Gastroesophageal sphincter (tissue), 4 donors: ENCODE data around the gene MYO1H. TPM values are rescaled to one million over a fixed set of nuclear protein-coding genes. Genes with fewer than 3 reads are reported as not detected.

ENCODE experiments used
- ATAC-seq: fragments of 150-250 bp; one replicate; pipeline ENCODE4 v1.9.1; 2016; ENCODE audit warnings: mild to moderate bottlenecking, moderate library complexity
- H3K27ac ChIP-seq, 4 donors: fragments of 200-600 bp; sonication (generic) in 3 of 4; 1 replicate in 3 of 4; 2 replicates in 1 of 4; pipeline ENCODE4 v1.5.1; 2016 to 2019
- H3K27me3 ChIP-seq: fragments of 200-600 bp; sonication (generic); one replicate; pipeline ENCODE4 v1.5.1; 2019
- H3K36me3 ChIP-seq, 2 donors: fragments of 200-600 bp; sonication (generic); one replicate each; pipeline ENCODE4 v1.5.1; 2019; ENCODE audit warnings: control low read depth in 1 of 2
- H3K4me1 ChIP-seq, 3 donors: fragments of 200-600 bp; sonication (generic); 1 replicate in 2 of 3; 2 replicates in 1 of 3; pipeline ENCODE4 v1.5.1; 2016 to 2019; ENCODE audit warnings: control low read depth in 2 of 3
- H3K4me3 ChIP-seq, 2 donors: fragments of 200-600 bp; sonication (generic); one replicate each; pipeline ENCODE4 v1.5.1; 2019; ENCODE audit warnings: mild to moderate bottlenecking in 1 of 2, moderate library complexity in 1 of 2
- H3K9me3 ChIP-seq, 3 donors: fragments of 200-600 bp; sonication (generic); one replicate each; pipeline ENCODE4 v1.5.1; 2017 to 2019; ENCODE audit warnings: control low read depth in 2 of 3
- EP300 ChIP-seq: sonication (generic); formaldehyde crosslinking; IDR thresholded peaks from one replicate; pipeline ENCODE4 v1.6.1; 2017; ENCODE audit warnings: antibody characterized with exemption, mild to moderate bottlenecking
- POLR2A ChIP-seq, 2 donors: fragments of 450-650 bp; IDR thresholded peaks; one replicate each; pipeline ENCODE4 v1.6.1; 2017; ENCODE audit warnings: antibody characterized with exemption in 2 of 2, mild to moderate bottlenecking in 2 of 2, moderate library complexity in 1 of 2
- POLR2AphosphoS5 ChIP-seq: sonication (generic); formaldehyde crosslinking; IDR thresholded peaks from one replicate; pipeline ENCODE4 v1.6.1; 2017; ENCODE audit warnings: antibody characterized with exemption
- WGBS, 2 donors: methylation state at CpG; one replicate each; pipeline ENCODE4 v1.1.5; 2018; ENCODE audit warnings: low coverage in 1 of 2; 5-methylcytosine and 5-hydroxymethylcytosine counted together
- total RNA-seq, 4 donors: library from RNA; depleted of rRNA; stranded (reverse); fragments of >200 nt; gene quantifications; one replicate each; pipeline ENCODE4 v1.1.0, GENCODE V29; 2016
- TF ChIP-seq, protein P1 (sequence below), 4 experiments: fragments of 200-600 bp in 2 of 4; fragments of 450-650 bp in 2 of 4; sonication (generic) in 1 of 4; IDR thresholded peaks; one replicate each; pipeline ENCODE4 v1.5.1; 2017 to 2019; ENCODE audit warnings: antibody characterized with exemption in 4 of 4, mild to moderate bottlenecking in 2 of 4, moderate library complexity in 2 of 4

Gene MYO1H
- total RNA-seq, 4 donors from 2014 or later = not detected

- no peaks in the 10 kb centered on the region for H3K9me3 ChIP-seq
- H3K4me3 ChIP-seq = no peak overlapping the region
- WGBS, 2 donors = 83 to 84% methylated on average over 5 of the region's 5 CpGs
- TF ChIP-seq POLR2A (IDR thresholded peaks at IDR 0.05) = no peak
- TF ChIP-seq, protein P1, sequence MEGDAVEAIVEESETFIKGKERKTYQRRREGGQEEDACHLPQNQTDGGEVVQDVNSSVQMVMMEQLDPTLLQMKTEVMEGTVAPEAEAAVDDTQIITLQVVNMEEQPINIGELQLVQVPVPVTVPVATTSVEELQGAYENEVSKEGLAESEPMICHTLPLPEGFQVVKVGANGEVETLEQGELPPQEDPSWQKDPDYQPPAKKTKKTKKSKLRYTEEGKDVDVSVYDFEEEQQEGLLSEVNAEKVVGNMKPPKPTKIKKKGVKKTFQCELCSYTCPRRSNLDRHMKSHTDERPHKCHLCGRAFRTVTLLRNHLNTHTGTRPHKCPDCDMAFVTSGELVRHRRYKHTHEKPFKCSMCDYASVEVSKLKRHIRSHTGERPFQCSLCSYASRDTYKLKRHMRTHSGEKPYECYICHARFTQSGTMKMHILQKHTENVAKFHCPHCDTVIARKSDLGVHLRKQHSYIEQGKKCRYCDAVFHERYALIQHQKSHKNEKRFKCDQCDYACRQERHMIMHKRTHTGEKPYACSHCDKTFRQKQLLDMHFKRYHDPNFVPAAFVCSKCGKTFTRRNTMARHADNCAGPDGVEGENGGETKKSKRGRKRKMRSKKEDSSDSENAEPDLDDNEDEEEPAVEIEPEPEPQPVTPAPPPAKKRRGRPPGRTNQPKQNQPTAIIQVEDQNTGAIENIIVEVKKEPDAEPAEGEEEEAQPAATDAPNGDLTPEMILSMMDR (IDR thresholded peaks at IDR 0.05) = no peak
- no peak for TF ChIP-seq EP300
- TF ChIP-seq POLR2AphosphoS5 = no peak
- no peaks in the 10 kb centered on the region for H3K36me3 ChIP-seq
- ATAC-seq = no peak
- H3K27ac ChIP-seq = no peak overlapping the region
- H3K4me1 ChIP-seq = no peaks in the 10 kb centered on the region
- H3K27me3 ChIP-seq = peaks cover 43% of the 10 kb centered on the region
Measured at GRCh38 chr12:109302770-109303169, 44.9 kb upstream of the MYO1H start.

GRCh38 chr12:109304485-109304884, 43.2 kb upstream of the MYO1H start:
- peaks cover 0 to 10% (median 9%) of the 10 kb centered on the region in 3 donors for H3K4me1 ChIP-seq
- no peak for ATAC-seq
- H3K4me3 ChIP-seq = no peak overlapping the region
- H3K36me3 ChIP-seq = no peaks in the 10 kb centered on the region
- H3K9me3 ChIP-seq = no peaks in the 10 kb centered on the region
- TF ChIP-seq, protein P1 (IDR thresholded peaks at IDR 0.05) = no peak
- no peak for TF ChIP-seq POLR2A (IDR thresholded peaks at IDR 0.05)
- TF ChIP-seq EP300 = no peak
- WGBS, 2 donors = 0 to 45% methylated on average over 1 to 2 of the region's 8 CpGs
- H3K27ac ChIP-seq = no peak overlapping the region
- peaks cover 61% of the 10 kb centered on the region for H3K27me3 ChIP-seq

GRCh38 chr12:109305547-109305946, 42.2 kb upstream of the MYO1H start:
- Histone ChIP-seq H3K27ac (no peak overlapping the region), H3K9me3 (no peaks in the 10 kb centered on the region), H3K4me1 (peaks cover 0 to 20% (median 13%) of the 10 kb centered on the region in 3 donors), H3K4me3 (no peak overlapping the region), H3K36me3 (no peaks in the 10 kb centered on the region), H3K27me3 (peaks cover 70% of the 10 kb centered on the region)
- no peak for ATAC-seq
- no peak for TF ChIP-seq POLR2A (IDR thresholded peaks at IDR 0.05)
- TF ChIP-seq EP300 = no peak
- no peak for TF ChIP-seq POLR2AphosphoS5
- TF ChIP-seq, protein P1 (IDR thresholded peaks at IDR 0.05) = no peak
- WGBS, 2 donors = 79 to 80% methylated on average over 2 to 5 of the region's 6 CpGs

GRCh38 chr12:109307051-109307450, 40.6 kb upstream of the MYO1H start:
- H3K36me3 ChIP-seq = no peaks in the 10 kb centered on the region
- H3K4me3 ChIP-seq = no peak overlapping the region
- H3K27ac ChIP-seq = no peak overlapping the region
- H3K4me1 ChIP-seq = peaks cover 0 to 24% (median 14%) of the 10 kb centered on the region in 3 donors
- no peaks in the 10 kb centered on the region for H3K9me3 ChIP-seq
- ATAC-seq = no peak
- WGBS, 2 donors = 92% methylated on average over 2 of the region's 9 CpGs; no CpG with 5 or more reads in 1 of the 2 donors
- TF ChIP-seq POLR2A (IDR thresholded peaks at IDR 0.05) (no peak), EP300 (no peak), POLR2AphosphoS5 (no peak)
- TF ChIP-seq, protein P1 (IDR thresholded peaks at IDR 0.05) = no peak
- peaks cover 64% of the 10 kb centered on the region for H3K27me3 ChIP-seq

DNA sequence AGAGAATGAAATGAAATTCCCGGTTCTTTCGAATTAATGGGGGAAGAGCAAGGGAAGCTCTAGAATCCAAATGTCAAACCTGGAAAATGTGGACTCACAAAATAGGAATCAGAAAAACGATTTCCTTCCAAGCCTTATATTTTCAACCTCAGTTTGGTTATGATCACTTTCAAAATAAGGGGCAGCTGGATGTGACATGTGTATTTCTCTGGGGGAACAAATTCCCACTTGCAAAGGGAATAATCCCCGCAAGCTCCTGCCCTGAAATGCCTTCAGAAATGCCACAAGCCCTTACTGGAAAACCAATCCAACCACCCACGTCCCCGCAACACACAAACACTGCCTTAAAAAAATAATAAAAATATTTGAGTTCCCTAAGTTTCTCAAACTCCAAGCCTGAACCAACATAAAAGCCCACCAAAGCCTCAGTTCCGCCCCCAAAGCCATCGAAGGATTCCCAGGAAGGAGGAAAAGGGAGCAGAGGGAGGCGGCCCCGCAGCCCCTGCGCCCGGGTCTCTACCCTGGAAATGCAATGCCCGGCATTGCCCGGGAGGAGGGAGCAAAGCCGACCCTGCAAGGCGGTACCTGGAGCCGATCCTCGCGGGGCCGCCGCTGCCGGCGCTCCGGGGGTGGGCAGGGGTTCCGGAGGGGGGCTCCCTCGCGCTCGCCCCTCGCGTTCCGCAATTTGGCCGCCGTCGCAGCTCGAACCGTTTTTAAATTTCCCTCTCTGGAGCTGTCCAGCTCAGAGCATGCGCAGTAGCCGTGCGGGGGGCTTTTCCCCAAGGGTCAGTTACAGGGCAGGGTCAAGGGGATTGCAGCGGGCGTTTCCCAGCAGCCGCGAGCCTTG, 38.9 kb upstream of the MYO1H start, which contains the start of gene FOXN4:
Gene FOXN4, minus strand, starts transcription at position 751 of the 847 bp plus-strand sequence. CDS start 963 bp downstream, outside the sequence.
- Histone ChIP-seq H3K4me1 (peaks cover 0 to 24% (median 14%) of the 10 kb centered on the region in 3 donors), H3K27me3 (peaks cover 70% of the 10 kb centered on the region), H3K4me3 (peak within 1 kb of the TSS; percentile 34 to 54), H3K27ac (no peak within 1 kb of the TSS), H3K36me3 (no peaks in the 10 kb centered on the region), H3K9me3 (no peaks in the 10 kb centered on the region)
- no peak for ATAC-seq
- 58 to 75% methylated on average over 5 to 6 of the region's 43 CpGs for WGBS, 2 donors
- TF ChIP-seq EP300 (no peak), POLR2A (IDR thresholded peaks at IDR 0.05) (no peak), POLR2AphosphoS5 (no peak)
- TF ChIP-seq, protein P1 (IDR thresholded peaks at IDR 0.05) = no peak
